ENCODE measurements around the gene NNMT.

NNMT gene

GRCh38 chr11:114348200-114349191, 52.3 kb downstream of the NNMT start:
- DNase-seq (ENCODE audit: low spot score): peak; percentile 54

- no peak for DNase-seq (ENCODE audit: low spot score)
Measured at GRCh38 chr11:114350022-114350421, 53.8 kb downstream of the NNMT start.

- DNase-seq (ENCODE audit: low spot score): no peak
Measured at GRCh38 chr11:114353443-114353842, 57.2 kb downstream of the NNMT start.

- no peak for DNase-seq (ENCODE audit: low spot score)
Measured at GRCh38 chr11:114354076-114354475, 57.9 kb downstream of the NNMT start.

GRCh38 chr11:114358716-114359115, 62.5 kb downstream of the NNMT start:
- DNase-seq (ENCODE audit: low spot score): no peak

- DNase-seq (ENCODE audit: low spot score): no peak
Measured at GRCh38 chr11:114359342-114359741, 63.1 kb downstream of the NNMT start.

- DNase-seq (ENCODE audit: low spot score): no peak
Measured at GRCh38 chr11:114362326-114362725, 66.1 kb downstream of the NNMT start.

GRCh38 chr11:114362958-114363357, 66.8 kb downstream of the NNMT start:
- DNase-seq (ENCODE audit: low spot score): no peak
